ENCODE measurements around the gene GNG13. TPM values are rescaled to one million over a fixed set of nuclear protein-coding genes. Genes with fewer than 3 reads are reported as not detected.

The GNG13 gene
- total RNA-seq, 1 experiment from 2014 or later, result 0.23 TPM

GRCh38 chr16:769934-770333 is 30.6 kb downstream of the GNG13 start:
- H3K36me3 ChIP-seq (ENCODE audit: control insufficient read depth, insufficient read depth, low read length), result no peaks in the 10 kb centered on the region
- no peak overlapping the region for H3K27ac ChIP-seq (ENCODE audit: low read length)
- ChIA-PET POLR2A (no interaction called here), CTCF (no interaction called here)
- TF ChIP-seq POLR2AphosphoS5 (IDR thresholded peaks at IDR 0.05; ENCODE audit: low read depth, low read length) (no peak), TCF7L2 (IDR thresholded peaks at IDR 0.05; ENCODE audit: low read depth, low read length) (no peak)
- H3K4me3 ChIP-seq (ENCODE audit: low read depth in 2 of 2, low read length in 2 of 2), result no peak overlapping the region
- intact Hi-C loops (cut with micrococcal nuclease; ENCODE audit: unreplicated experiment) (no loop called here), in situ Hi-C loops (cut with HindIII; ENCODE audit: low pct_unique_long_range_greater_than_20kb, low sequenced_read_pairs) (no loop called here)
- H3K9me3 ChIP-seq (ENCODE audit: control insufficient read depth, insufficient read depth, low read depth, low read length), result no peaks in the 10 kb centered on the region
- DNase-seq (ENCODE audit: low read depth, low spot score), result no peak
- no peaks in the 10 kb centered on the region; the same call in 1 of the 2 replicates for H3K4me1 ChIP-seq (ENCODE audit: control insufficient read depth, insufficient read depth, low read length)
- no peak for ATAC-seq
- H3K27me3 ChIP-seq (ENCODE audit: control insufficient read depth, insufficient read depth, low read length), result no peaks in the 10 kb centered on the region
- no TSS peak for BruUV-seq (replicated peaks)

DNA sequence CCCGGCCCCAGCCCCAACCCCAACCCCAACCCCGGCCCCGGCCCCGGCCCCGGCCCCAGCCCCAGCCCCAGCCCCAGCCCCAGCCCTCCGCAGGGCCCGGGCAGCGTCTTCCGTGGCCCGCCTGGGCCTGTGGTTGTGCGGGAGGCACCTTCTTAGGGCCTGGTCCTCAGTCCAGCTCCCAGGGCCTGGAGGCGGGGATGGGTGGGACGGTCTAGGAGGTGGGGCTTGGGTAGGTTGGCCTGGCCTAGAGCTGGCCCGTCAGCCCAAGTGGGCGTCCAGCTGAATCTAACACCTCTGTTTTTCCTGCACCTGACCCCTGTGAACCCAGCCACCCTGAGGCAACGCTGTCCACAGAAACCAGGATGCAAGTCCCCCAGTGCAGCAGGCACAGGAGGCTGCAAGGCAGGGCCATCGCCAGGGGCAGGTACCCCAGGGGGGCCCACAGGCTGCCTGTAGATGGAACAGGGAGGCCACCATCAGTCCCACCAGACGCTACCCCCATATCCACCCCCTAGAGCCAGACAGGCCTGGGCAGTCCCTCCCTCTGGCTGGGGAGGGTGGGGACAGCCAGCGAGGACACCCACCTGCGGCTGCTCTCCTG is 31.2 kb downstream of the GNG13 start:
- ChIA-PET CTCF (interaction anchor here (0.6 kb wide), 1 partner anchor 275 kb away, joined by 4 read pairs; no protein-coding TSS in a partner anchor), POLR2A (no interaction called here)
- Histone ChIP-seq H3K27ac (ENCODE audit: low read length) (no peak overlapping the region), H3K4me1 (ENCODE audit: control insufficient read depth, insufficient read depth, low read length) (no peaks in the 10 kb centered on the region; the same call in 1 of the 2 replicates), H3K27me3 (ENCODE audit: control insufficient read depth, insufficient read depth, low read length) (no peaks in the 10 kb centered on the region), H3K36me3 (ENCODE audit: control insufficient read depth, insufficient read depth, low read length) (no peaks in the 10 kb centered on the region), H3K9me3 (ENCODE audit: control insufficient read depth, insufficient read depth, low read depth, low read length) (no peaks in the 10 kb centered on the region), H3K4me3 (ENCODE audit: low read depth in 2 of 2, low read length in 2 of 2) (no peak overlapping the region)
- no TSS peak for BruUV-seq (replicated peaks)
- no peak for DNase-seq (ENCODE audit: low read depth, low spot score)
- in situ Hi-C loops (cut with HindIII; ENCODE audit: low pct_unique_long_range_greater_than_20kb, low sequenced_read_pairs), result no loop called here
- peak; percentile 44 for ATAC-seq
- TF ChIP-seq REST (IDR thresholded peaks at IDR 0.05; ENCODE audit: insufficient read depth in 1 of 2, low read depth in 2 of 2, low read length in 1 of 2), result no peak
- no peak for TF ChIP-seq TCF7L2 (IDR thresholded peaks at IDR 0.05; ENCODE audit: low read depth, low read length)
- intact Hi-C loops (cut with micrococcal nuclease; ENCODE audit: unreplicated experiment), result no loop called here

DNA sequence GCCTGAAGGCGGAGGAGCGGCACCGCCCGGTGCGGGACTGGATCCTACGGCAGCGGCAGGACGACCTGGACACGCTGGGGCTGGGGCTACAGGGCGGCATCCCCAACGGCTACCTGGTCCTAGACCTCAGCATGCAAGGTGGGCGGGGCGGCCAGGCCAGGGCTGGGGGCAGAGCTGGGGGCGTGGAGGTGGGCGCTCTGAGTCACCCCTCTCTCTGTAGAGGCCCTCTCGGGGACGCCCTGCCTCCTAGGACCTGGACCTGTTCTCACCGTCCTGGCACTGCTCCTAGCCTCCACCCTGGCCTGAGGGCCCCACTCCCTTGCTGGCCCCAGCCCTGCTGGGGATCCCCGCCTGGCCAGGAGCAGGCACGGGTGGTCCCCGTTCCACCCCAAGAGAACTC is 32.1 kb downstream of the GNG13 start:
- no peak for TF ChIP-seq SIN3A (IDR thresholded peaks at IDR 0.05; ENCODE audit: borderline replicate concordance, insufficient read depth, low read depth, low read length)
- ATAC-seq (peak; percentile 39), DNase-seq (ENCODE audit: low read depth, low spot score) (no peak)
- CTCF ChIA-PET, result no interaction called here
- intact Hi-C loops (cut with micrococcal nuclease; ENCODE audit: unreplicated experiment), result no loop called here
- H3K36me3 ChIP-seq (ENCODE audit: control insufficient read depth, insufficient read depth, low read length), result no peaks in the 10 kb centered on the region
- peaks cover under 1% of the 10 kb centered on the region for H3K4me1 ChIP-seq (ENCODE audit: control insufficient read depth, insufficient read depth, low read length)
- no peaks in the 10 kb centered on the region for H3K27me3 ChIP-seq (ENCODE audit: control insufficient read depth, insufficient read depth, low read length)
- POLR2A ChIA-PET, result no interaction called here
- no TSS peak for BruUV-seq (replicated peaks)
- in situ Hi-C loops (cut with HindIII; ENCODE audit: low pct_unique_long_range_greater_than_20kb, low sequenced_read_pairs), result no loop called here
- no peak overlapping the region for H3K27ac ChIP-seq (ENCODE audit: low read length)
- no peaks in the 10 kb centered on the region for H3K9me3 ChIP-seq (ENCODE audit: control insufficient read depth, insufficient read depth, low read depth, low read length)
- no peak overlapping the region for H3K4me3 ChIP-seq (ENCODE audit: low read depth in 2 of 2, low read length in 2 of 2)

GRCh38 chr16:767743-768235 is 32.7 kb downstream of the GNG13 start:
- in situ Hi-C loops (cut with HindIII; ENCODE audit: low pct_unique_long_range_greater_than_20kb, low sequenced_read_pairs) (no loop called here), intact Hi-C loops (cut with micrococcal nuclease; ENCODE audit: unreplicated experiment) (no loop called here)
- no peak for ATAC-seq
- no TSS peak for BruUV-seq (replicated peaks)
- ChIA-PET CTCF (no interaction called here), POLR2A (no interaction called here)
- peaks cover 4% of the 10 kb centered on the region for H3K4me1 ChIP-seq (ENCODE audit: control insufficient read depth, insufficient read depth, low read length)
- no peak overlapping the region for H3K27ac ChIP-seq (ENCODE audit: low read length)
- no peaks in the 10 kb centered on the region for H3K36me3 ChIP-seq (ENCODE audit: control insufficient read depth, insufficient read depth, low read length)
- TF ChIP-seq TCF7L2 (IDR thresholded peaks at IDR 0.05; ENCODE audit: low read depth, low read length) (no peak), REST (IDR thresholded peaks at IDR 0.05; ENCODE audit: insufficient read depth in 1 of 2, low read depth in 2 of 2, low read length in 1 of 2) (no peak), SIN3A (IDR thresholded peaks at IDR 0.05; ENCODE audit: borderline replicate concordance, insufficient read depth, low read depth, low read length) (no peak), POLR2AphosphoS5 (IDR thresholded peaks at IDR 0.05; ENCODE audit: low read depth, low read length) (no peak)
- TF ChIP-seq, protein P1, sequence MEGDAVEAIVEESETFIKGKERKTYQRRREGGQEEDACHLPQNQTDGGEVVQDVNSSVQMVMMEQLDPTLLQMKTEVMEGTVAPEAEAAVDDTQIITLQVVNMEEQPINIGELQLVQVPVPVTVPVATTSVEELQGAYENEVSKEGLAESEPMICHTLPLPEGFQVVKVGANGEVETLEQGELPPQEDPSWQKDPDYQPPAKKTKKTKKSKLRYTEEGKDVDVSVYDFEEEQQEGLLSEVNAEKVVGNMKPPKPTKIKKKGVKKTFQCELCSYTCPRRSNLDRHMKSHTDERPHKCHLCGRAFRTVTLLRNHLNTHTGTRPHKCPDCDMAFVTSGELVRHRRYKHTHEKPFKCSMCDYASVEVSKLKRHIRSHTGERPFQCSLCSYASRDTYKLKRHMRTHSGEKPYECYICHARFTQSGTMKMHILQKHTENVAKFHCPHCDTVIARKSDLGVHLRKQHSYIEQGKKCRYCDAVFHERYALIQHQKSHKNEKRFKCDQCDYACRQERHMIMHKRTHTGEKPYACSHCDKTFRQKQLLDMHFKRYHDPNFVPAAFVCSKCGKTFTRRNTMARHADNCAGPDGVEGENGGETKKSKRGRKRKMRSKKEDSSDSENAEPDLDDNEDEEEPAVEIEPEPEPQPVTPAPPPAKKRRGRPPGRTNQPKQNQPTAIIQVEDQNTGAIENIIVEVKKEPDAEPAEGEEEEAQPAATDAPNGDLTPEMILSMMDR (IDR thresholded peaks at IDR 0.05), result no peak
- DNase-seq (ENCODE audit: low read depth, low spot score), result no peak
- no peaks in the 10 kb centered on the region for H3K9me3 ChIP-seq (ENCODE audit: control insufficient read depth, insufficient read depth, low read depth, low read length)
- no peak overlapping the region for H3K4me3 ChIP-seq (ENCODE audit: low read depth in 2 of 2, low read length in 2 of 2)
- H3K27me3 ChIP-seq (ENCODE audit: control insufficient read depth, insufficient read depth, low read length), result no peaks in the 10 kb centered on the region

Measured in Panc1 (cell line).